H9 (cell line): ENCODE results near the gene NUP98. TPM values are rescaled to one million over a fixed set of nuclear protein-coding genes. Genes with fewer than 3 reads are reported as not detected.

ENCODE experiments used
- DNase-seq: peaks from one replicate; pipeline ENCODE4 v3.0.0-alpha.2; 2017
- H2AFZ ChIP-seq: one replicate; pipeline ENCODE4 v1.6.1; 2013; ENCODE audit warnings: mild to moderate bottlenecking, low read length, control low read depth, moderate library complexity
- H2AK5ac ChIP-seq: 2 replicates; pipeline ENCODE4 v1.6.1; 2013; ENCODE audit warnings: low read length, control low read depth, mixed read lengths; ENCODE audit not compliant: insufficient read length
- H2BK120ac ChIP-seq: one replicate; pipeline ENCODE4 v1.6.1; 2013; ENCODE audit warnings: low read depth, mild to moderate bottlenecking, low read length, control low read depth, inconsistent platforms; ENCODE audit not compliant: poor library complexity, severe bottlenecking
- H2BK12ac ChIP-seq: 2 replicates; pipeline ENCODE4 v1.6.1; 2013; ENCODE audit warnings: low read length, control low read depth, mixed read lengths, low read depth; ENCODE audit not compliant: insufficient read length
- H2BK15ac ChIP-seq: 2 replicates; pipeline ENCODE4 v1.6.1; 2013; ENCODE audit warnings: low read depth, low read length, control low read depth
- H2BK20ac ChIP-seq: one replicate; pipeline ENCODE4 v1.6.1; 2013; ENCODE audit warnings: low read depth, mild to moderate bottlenecking, low read length, control low read depth, inconsistent platforms; ENCODE audit not compliant: poor library complexity, severe bottlenecking
- H2BK5ac ChIP-seq: 2 replicates; pipeline ENCODE4 v1.6.1; 2013; ENCODE audit warnings: low read length, control low read depth, mixed read lengths; ENCODE audit not compliant: insufficient read length
- H3K14ac ChIP-seq: 2 replicates; pipeline ENCODE4 v1.6.1; 2013; ENCODE audit warnings: low read length, control low read depth; ENCODE audit not compliant: insufficient read depth
- H3K18ac ChIP-seq: 2 replicates; pipeline ENCODE4 v1.6.1; 2013; ENCODE audit warnings: low read depth, mild to moderate bottlenecking, mixed read lengths, low read length, control low read depth; ENCODE audit not compliant: insufficient read length
- H3K23ac ChIP-seq: 2 replicates; pipeline ENCODE4 v1.6.1; 2013; ENCODE audit warnings: low read length, control low read depth, mixed read lengths, low read depth; ENCODE audit not compliant: insufficient read length
- H3K23me2 ChIP-seq: 2 replicates; pipeline ENCODE4 v1.6.1; 2013; ENCODE audit warnings: low read depth, mild to moderate bottlenecking, mixed read lengths, low read length, control low read depth; ENCODE audit not compliant: insufficient read length, poor library complexity, severe bottlenecking
- H3K27ac ChIP-seq: 2 replicates; pipeline ENCODE4 v1.5.1; 2013; ENCODE audit warnings: low read length, control low read depth, mixed read lengths, low read depth; ENCODE audit not compliant: insufficient read length
- H3K27me3 ChIP-seq: 2 replicates; pipeline ENCODE4 v1.6.1; 2013; ENCODE audit warnings: low read length, control low read depth, inconsistent platforms; ENCODE audit not compliant: insufficient read depth
- H3K4ac ChIP-seq: 2 replicates; pipeline ENCODE4 v1.6.1; 2013; ENCODE audit warnings: low read depth, mild to moderate bottlenecking, control low read depth, inconsistent platforms, low read length, moderate library complexity
- H3K4me1 ChIP-seq: 2 replicates; pipeline ENCODE4 v1.6.1; 2013; ENCODE audit warnings: low read length, control low read depth, inconsistent platforms; ENCODE audit not compliant: insufficient read depth
- H3K4me2 ChIP-seq: 2 replicates; pipeline ENCODE4 v1.6.1; 2013; ENCODE audit warnings: low read length, control low read depth, mixed read lengths; ENCODE audit not compliant: insufficient read length, insufficient read depth
- H3K56ac ChIP-seq: 2 replicates; pipeline ENCODE4 v1.6.1; 2013; ENCODE audit warnings: low read depth, mild to moderate bottlenecking, mixed read lengths, low read length, control low read depth; ENCODE audit not compliant: insufficient read length
- H3K79me1 ChIP-seq: 2 replicates; pipeline ENCODE4 v1.6.1; 2013; ENCODE audit warnings: low read depth, mild to moderate bottlenecking, moderate library complexity, low read length, control low read depth, inconsistent platforms; ENCODE audit not compliant: insufficient read depth, poor library complexity, severe bottlenecking
- H3K79me2 ChIP-seq: 2 replicates; pipeline ENCODE4 v1.6.1; 2013; ENCODE audit warnings: low read length, control low read depth, inconsistent platforms; ENCODE audit not compliant: insufficient read depth
- H3K9ac ChIP-seq: 2 replicates; pipeline ENCODE4 v1.6.1; 2013; ENCODE audit warnings: low read length, control low read depth, mixed read lengths; ENCODE audit not compliant: insufficient read length; ENCODE audit errors: extremely low read depth
- H3K9me3 ChIP-seq: one replicate; pipeline ENCODE4 v1.6.1; 2013; ENCODE audit warnings: low read depth, low read length, inconsistent platforms; ENCODE audit not compliant: control insufficient read depth
- H3T11ph ChIP-seq: one replicate; pipeline ENCODE4 v1.6.1; 2013; ENCODE audit warnings: mild to moderate bottlenecking, low read length, control low read depth, inconsistent platforms
- H4K20me1 ChIP-seq: one replicate; pipeline ENCODE4 v1.6.1; 2013; ENCODE audit not compliant: control insufficient read depth, insufficient read length, insufficient read depth
- H4K5ac ChIP-seq: 2 replicates; pipeline ENCODE4 v1.6.1; 2013; ENCODE audit warnings: low read depth, mild to moderate bottlenecking, mixed read lengths, low read length, control low read depth; ENCODE audit not compliant: insufficient read length
- H4K8ac ChIP-seq: replicated peaks from 2 replicates; pipeline ENCODE4 v1.6.1; 2013; ENCODE audit warnings: low read length, control low read depth, mixed read lengths, low read depth; ENCODE audit not compliant: insufficient read length
- H4K91ac ChIP-seq: 2 replicates; pipeline ENCODE4 v1.6.1; 2013; ENCODE audit warnings: low read depth, mild to moderate bottlenecking, moderate library complexity, mixed read lengths, low read length, control low read depth; ENCODE audit not compliant: insufficient read length
- H3K27ac Mint-ChIP-seq, 3 experiments: 2 replicates in 2 of 3; 3 replicates in 1 of 3; pipeline ENCODE4 v1.8.0; 2020 to 2021; ENCODE audit warnings: mixed read lengths in 3 of 3, mild to moderate bottlenecking in 1 of 3, moderate library complexity in 1 of 3
- H3K27me3 Mint-ChIP-seq: 2 replicates; pipeline ENCODE4 v1.8.0; 2021; ENCODE audit warnings: low read depth, mild to moderate bottlenecking, moderate library complexity, mixed read lengths
- H3K36me3 Mint-ChIP-seq, 3 experiments: 2 replicates in 2 of 3; 3 replicates in 1 of 3; pipeline ENCODE4 v1.8.0; 2020 to 2021; ENCODE audit warnings: low read depth in 3 of 3, mixed read lengths in 3 of 3; ENCODE audit not compliant: insufficient read depth in 1 of 3
- H3K4me1 Mint-ChIP-seq, 2 experiments: 2 replicates each; pipeline ENCODE4 v1.8.0; 2020; ENCODE audit warnings: mixed read lengths in 2 of 2
- H3K4me3 Mint-ChIP-seq, 2 experiments: 2 replicates in 1 of 2; 3 replicates in 1 of 2; pipeline ENCODE4 v1.8.0; 2020 to 2021; ENCODE audit warnings: mild to moderate bottlenecking in 2 of 2, mixed read lengths in 2 of 2, moderate library complexity in 1 of 2
- H3K9me3 Mint-ChIP-seq, 2 experiments: 2 replicates in 1 of 2; 3 replicates in 1 of 2; pipeline ENCODE4 v1.8.0; 2020; ENCODE audit warnings: mild to moderate bottlenecking in 2 of 2, mixed read lengths in 2 of 2, moderate library complexity in 1 of 2
- CTCF ChIP-seq: fragments of 200-600 bp; sonication (generic); conservative IDR thresholded peaks from 3 replicates; pipeline ENCODE4 v1.8.0; 2021; ENCODE audit warnings: antibody characterized with exemption, mild to moderate bottlenecking
- WGBS: extraction: QIAGEN DNeasy Blood & Tissue Kit; methylation state at CpG from one replicate; pipeline ENCODE4 v1.1.7; 2013; ENCODE audit warnings: missing lambda C conversion rate, low lambda C conversion rate, mixed read lengths; ENCODE audit not compliant: insufficient read length; ENCODE audit errors: extremely low coverage; 5-methylcytosine and 5-hydroxymethylcytosine counted together
- total RNA-seq: library from RNA; stranded (reverse); gene quantifications from 2 replicates; pipeline ENCODE4 v1.2.1, GENCODE V29; 2021

The NUP98 gene
- total RNA-seq, 1 experiment from 2014 or later, result 105 TPM

- H2AK5ac ChIP-seq, result no peak overlapping the region
- H4K20me1 ChIP-seq, result no peaks in the 10 kb centered on the region
- TF ChIP-seq CTCF, result no peak
- H4K5ac ChIP-seq, result no peak overlapping the region
- no peak overlapping the region for H2AFZ ChIP-seq
- no peak overlapping the region for H2BK5ac ChIP-seq
- H3K14ac ChIP-seq, result no peak overlapping the region
- no peaks in the 10 kb centered on the region for H3K79me2 ChIP-seq
- no peak overlapping the region for H4K8ac ChIP-seq
- H3K18ac ChIP-seq, result no peak overlapping the region
- no peaks in the 10 kb centered on the region for H3K9me3 ChIP-seq
- no peaks in the 10 kb centered on the region for H3K23me2 ChIP-seq
- no peak overlapping the region for H3T11ph ChIP-seq
- no CpG with 5 or more reads among the region's 1 CpG for WGBS
- H3K23ac ChIP-seq, result no peak overlapping the region
- no peak for DNase-seq
- no peak overlapping the region for H3K9ac ChIP-seq
- H3K27me3 ChIP-seq, result no peaks in the 10 kb centered on the region
- H3K4me1 ChIP-seq, result no peaks in the 10 kb centered on the region
- no peaks in the 10 kb centered on the region for H3K9me3 Mint-ChIP-seq
- H2BK15ac ChIP-seq, result no peak overlapping the region
- H3K56ac ChIP-seq, result no peak overlapping the region
- no peak overlapping the region for H2BK12ac ChIP-seq
- H3K79me1 ChIP-seq, result no peaks in the 10 kb centered on the region
- no peak overlapping the region for H3K4ac ChIP-seq
- H2BK20ac ChIP-seq, result no peak overlapping the region
- no peak overlapping the region for H2BK120ac ChIP-seq
- H3K4me3 Mint-ChIP-seq, result no peak overlapping the region
- no peaks in the 10 kb centered on the region; the same call in 1 of the 2 replicates for H3K27me3 Mint-ChIP-seq
- peaks cover 27 to 82% (median 64%) of the 10 kb centered on the region in 3 experiments for H3K36me3 Mint-ChIP-seq
- H3K27ac Mint-ChIP-seq, result no peak overlapping the region; a peak in 1 of 7 replicates
- no peak overlapping the region for H4K91ac ChIP-seq
- H3K4me1 Mint-ChIP-seq, result no peaks in the 10 kb centered on the region
- H3K4me2 ChIP-seq, result no peak overlapping the region
- H3K27ac ChIP-seq, result no peak overlapping the region
Measured at GRCh38 chr11:3747704-3748103, 49.6 kb downstream of the NUP98 start.
